GM19328 (cell line): ENCODE measurements around the gene CRIP3.

Experiments used
- ATAC-seq: cut with Tn5 transposase; IDR thresholded peaks from one replicate; pipeline ENCODE4 v1.9.1; 2021; ENCODE audit warnings: mild to moderate bottlenecking, moderate library complexity; ENCODE audit not compliant: unreplicated experiment

CRIP3 gene

GRCh38 chr6:43274916-43275597 lies 33.6 kb downstream of the CRIP3 start:
- no peak for ATAC-seq

DNA sequence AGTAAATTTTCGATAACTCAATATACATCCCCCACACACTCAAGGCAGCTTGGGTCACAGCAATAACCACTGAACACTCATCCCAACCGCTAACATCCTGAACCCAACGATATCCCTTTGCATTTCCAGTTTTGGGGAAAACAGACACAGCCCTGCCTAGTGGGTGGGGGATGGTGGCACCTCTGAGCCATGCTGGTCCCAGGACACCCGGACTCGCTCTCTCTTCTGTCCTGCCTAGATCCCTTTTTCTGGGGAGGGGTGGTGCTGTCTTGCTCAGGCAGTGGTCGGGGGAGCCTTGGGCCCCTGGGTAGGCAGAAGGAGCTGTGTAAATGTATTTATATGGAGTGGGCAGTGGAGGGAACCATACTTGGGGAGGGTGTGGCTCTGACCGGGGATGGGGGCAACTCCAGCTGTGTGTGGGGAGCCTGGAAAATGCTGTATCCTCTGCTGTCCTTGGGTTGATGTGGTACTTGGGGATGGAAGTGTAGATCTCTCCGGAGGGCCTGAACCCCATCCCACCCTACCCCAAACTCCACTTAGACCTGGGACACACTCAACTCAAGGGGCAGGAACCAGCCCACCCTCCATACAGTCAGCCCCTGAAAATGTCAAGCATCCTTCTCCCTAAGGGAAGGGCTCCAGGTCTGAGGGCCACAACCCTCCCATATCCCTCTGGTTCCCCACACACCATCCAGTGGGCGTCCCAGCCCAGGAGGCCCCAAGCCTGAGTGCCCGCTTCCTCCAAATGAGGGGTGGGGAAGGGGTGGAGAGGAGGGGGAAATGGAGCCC lies 34.3 kb downstream of the CRIP3 start:
- no peak for ATAC-seq

DNA sequence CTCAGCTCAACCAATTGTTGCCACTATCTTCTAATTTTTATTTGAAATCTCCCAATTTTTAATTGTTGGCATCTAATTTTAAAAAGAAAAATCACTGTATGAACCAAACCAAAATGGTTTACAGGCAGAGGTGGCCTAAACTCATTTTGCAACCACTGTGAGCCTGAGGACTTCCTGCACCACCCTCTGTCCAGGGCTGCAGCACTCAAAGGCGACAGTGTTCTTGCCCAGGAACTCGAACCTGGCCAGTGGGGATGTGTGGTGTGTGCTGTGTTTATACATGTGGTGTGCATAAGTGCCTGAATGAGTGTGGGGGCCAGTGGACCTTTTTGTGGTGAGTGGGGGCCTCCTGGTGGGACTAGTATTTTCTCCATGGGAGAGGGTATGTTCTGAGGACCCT lies 34.9 kb downstream of the CRIP3 start:
- no peak for ATAC-seq

- no peak for ATAC-seq
Measured at GRCh38 chr6:43271944-43272343, 36.7 kb downstream of the CRIP3 start.

- no peak for ATAC-seq
Measured at GRCh38 chr6:43271103-43271815, 37.4 kb downstream of the CRIP3 start.

- no peak for ATAC-seq
Measured at GRCh38 chr6:43269273-43270007, 39.2 kb downstream of the CRIP3 start.

DNA sequence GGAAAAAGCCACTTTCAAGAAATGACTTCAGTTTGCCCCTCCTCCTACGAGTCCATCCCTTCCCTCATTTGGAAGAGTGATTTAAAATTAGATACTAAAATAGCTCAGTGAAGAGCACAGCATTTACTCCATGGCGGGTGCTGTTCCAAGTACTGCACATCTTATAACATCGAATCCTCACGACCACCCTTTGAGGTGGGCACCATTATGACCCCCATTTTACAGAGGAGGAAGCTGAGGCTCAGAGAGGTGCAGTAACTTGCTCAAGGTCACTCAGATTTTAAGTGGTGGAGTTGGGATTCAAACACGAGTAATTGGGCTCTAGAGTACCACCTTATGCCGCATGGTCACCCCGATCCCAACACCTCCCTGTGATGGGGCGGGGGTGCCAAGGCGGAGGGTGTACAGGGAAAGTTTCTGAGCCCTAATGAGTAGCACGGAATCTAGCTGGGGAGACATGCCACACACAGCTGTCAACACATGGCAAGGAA lies 39.8 kb downstream of the CRIP3 start:
- no peak for ATAC-seq

DNA sequence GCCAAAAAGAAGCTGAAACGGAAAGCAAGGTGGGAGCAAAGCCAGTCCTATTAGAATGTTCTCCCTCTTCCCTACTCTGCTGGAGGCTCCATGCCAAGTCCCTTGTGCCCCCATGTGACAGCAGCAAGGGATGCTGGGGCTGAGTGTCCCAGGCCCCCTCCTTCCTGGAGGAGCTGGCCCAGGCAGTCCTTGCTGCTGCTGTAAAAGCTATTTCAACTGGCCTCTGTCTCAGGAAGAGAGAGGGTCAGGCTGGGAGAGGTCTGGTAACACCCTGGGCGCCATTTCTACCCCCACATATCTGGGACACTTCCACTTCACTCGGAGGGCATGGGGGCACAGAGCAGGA lies 40.3 kb downstream of the CRIP3 start:
- ATAC-seq, result no peak

DNA sequence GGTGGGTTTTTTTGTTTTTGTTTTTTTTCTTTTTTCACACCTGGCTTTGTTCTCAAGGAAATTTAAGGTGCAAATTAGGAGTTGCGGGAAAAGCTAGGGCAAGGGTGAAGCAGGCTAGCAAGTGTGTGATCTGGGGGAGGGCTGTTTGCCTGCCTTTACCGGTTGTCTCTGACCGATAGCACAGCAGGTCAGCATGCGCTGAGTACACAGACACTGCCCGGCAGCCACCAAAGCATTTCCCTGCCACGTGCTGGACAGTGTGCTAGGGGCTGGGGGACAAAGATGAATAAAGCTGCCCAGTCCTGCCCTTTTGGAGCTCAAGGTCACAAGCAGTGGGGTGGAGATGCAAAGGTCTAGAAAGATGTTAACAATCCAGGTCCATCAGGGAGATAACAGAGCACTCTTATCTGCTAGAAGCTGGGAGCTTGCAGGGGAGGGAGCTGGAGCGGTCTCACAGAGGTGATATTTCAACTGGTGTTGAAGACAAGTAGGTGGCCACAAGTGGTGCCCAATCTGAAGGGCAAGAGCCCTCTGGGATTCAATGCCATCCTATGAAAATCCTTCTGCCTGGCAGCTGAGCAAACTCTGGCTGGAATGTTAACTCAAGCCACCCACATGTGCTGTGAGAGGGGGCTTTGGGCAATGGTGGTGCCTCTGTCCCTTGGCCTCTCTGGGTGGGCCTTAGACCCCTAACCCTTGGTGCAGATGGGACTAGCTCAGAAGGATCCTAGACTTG lies 40.8 kb downstream of the CRIP3 start:
- no peak for ATAC-seq

DNA sequence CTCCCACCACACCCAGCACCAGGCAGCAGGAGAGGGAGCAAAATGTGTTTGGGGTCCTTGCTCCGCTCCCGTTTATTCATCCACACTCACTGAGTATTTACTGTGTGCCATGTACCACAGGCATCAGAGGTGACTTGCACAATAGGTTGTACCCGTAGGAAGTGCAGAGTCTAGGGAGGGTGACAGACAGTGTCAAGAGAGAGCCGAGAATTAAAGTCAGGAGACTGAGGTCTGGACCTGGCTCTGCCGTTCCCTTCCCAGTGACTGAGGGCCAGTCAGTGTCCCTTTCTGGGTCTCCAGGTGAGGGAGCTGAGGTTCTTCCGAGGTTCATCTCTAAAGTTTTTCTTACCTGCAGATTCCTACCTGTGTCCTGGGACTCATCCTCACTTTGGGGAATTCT lies 43.1 kb downstream of the CRIP3 start:
- no peak for ATAC-seq

DNA sequence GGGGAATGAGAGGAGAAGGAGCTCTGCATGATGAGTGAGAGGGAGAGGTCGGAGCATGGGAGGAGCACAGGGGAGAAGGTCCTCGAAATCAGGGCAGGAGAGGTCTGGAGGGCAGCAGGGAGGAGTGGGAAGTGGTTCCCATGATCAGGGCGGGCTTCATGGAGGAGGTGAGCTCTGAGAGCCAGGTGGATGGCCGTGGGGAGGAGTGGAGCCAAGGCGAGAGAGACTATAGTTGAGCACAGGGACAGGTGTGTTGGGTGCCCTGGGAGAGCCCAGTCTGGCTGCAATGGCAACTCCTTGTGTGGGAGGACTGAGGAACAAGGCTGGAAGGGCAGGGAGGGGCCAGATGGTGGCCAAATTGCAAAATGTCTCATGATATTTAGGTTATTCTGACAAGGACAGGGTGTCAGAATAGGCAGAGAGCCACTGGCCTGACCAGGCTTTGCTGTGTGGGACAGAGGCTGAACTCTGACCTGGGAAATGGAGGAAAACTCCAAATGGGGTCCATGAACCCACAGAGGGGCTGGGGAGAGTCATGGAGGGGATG lies 44.0 kb downstream of the CRIP3 start:
- ATAC-seq, result no peak

GRCh38 chr6:43263314-43264178 lies 45.1 kb downstream of the CRIP3 start:
- ATAC-seq, result peak; percentile 57

- ATAC-seq, result no peak
Measured at GRCh38 chr6:43262780-43263313, 45.8 kb downstream of the CRIP3 start.

- ATAC-seq, result no peak
Measured at GRCh38 chr6:43262000-43262779, 46.4 kb downstream of the CRIP3 start.

DNA sequence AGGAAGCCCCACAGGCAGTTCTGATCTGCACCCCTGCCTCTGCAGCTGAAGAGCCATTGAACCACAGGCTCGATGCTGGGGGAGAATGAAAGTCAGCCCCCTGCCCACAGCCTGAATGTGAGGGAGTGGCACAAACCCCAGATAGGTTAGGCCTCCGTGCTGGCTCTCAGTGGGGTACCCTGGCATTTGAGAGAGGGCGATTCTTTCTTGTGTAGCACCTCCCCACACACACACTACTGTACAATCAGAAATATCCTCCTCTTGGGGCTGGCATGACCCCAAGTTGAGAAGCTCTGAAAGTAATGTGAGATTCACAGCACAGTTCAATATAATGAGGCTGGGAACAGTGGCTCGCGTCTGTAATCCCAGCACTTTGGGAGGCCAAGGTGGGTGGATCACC lies 47.4 kb downstream of the CRIP3 start:
- ATAC-seq, result no peak

GRCh38 chr6:43260791-43261190 lies 47.8 kb downstream of the CRIP3 start:
- no peak for ATAC-seq

- no peak for ATAC-seq
Measured at GRCh38 chr6:43258807-43259686, 49.6 kb downstream of the CRIP3 start.
